ENCODE measurements around the gene DYRK2. TPM values are rescaled to one million over a fixed set of nuclear protein-coding genes. Genes with fewer than 3 reads are reported as not detected.

DYRK2 gene
- total RNA-seq, 1 experiment from 2014 or later: 28.6 TPM

DNA sequence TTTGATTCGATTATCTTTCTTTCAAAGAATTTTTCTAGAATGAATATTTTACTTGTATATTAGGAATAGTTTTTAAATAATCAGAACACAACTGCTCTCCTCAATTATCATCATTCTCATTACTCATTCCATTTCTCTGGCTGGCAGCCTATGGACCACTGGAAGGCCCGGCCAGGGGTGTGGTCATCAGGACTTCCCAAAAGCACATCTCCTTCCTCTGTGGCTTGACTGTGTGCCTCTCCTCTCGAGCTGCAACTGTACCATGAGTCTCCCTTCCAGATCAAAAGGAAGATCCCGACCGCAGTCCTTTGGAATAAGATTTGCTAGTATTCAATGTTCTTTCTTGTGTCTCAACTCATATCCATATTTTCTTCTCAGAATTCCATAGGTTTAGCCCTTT lies 42.7 kb downstream of the DYRK2 start:
- no TSS peak for BruUV-seq (replicated peaks)

DNA sequence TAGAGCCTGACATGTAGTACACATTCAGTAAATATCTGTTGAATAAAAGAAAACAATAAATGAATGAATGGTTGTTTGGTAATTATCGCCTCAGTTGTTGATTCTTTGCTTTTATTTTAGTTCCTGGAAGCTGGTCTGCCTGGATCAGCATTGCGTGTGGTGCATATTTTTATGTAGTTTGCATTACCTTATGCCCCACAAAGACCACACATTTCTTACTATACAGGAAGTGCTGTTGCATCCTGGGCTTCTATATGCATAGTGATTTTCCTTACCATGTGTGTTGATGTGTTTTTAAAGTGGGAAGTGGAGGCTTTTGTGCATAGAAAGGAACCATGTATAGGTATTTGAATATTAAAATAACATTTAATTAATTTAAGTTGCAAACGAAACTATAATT lies 43.6 kb downstream of the DYRK2 start:
- no peaks in the 10 kb centered on the region for H3K9me3 ChIP-seq (ENCODE audit: low read depth, low read length, poor library complexity, severe bottlenecking)
- no peaks in the 10 kb centered on the region for H3K36me3 ChIP-seq (ENCODE audit: insufficient read depth, low read length, poor library complexity, severe bottlenecking)
- BruUV-seq (replicated peaks): no TSS peak
- CTCF ChIA-PET: no interaction called here
- no peak overlapping the region for H3K4me3 ChIP-seq (ENCODE audit: low read depth, low read length, poor library complexity, severe bottlenecking)
- intact Hi-C loops (cut with micrococcal nuclease; ENCODE audit: unreplicated experiment): no loop called here
- H3K27me3 ChIP-seq (replicated peaks; ENCODE audit: insufficient read depth, low read depth, low read length, poor library complexity): no peaks in the 10 kb centered on the region
- no peak for DNase-seq (ENCODE audit: low spot score)
- H3K27ac ChIP-seq (ENCODE audit: low read depth, low read length, poor library complexity, severe bottlenecking): no peak overlapping the region
- no peaks in the 10 kb centered on the region for H3K4me1 ChIP-seq (ENCODE audit: insufficient read depth, low read length, poor library complexity, severe bottlenecking)
- TF ChIP-seq EZH2 (IDR thresholded peaks at IDR 0.05; ENCODE audit: borderline replicate concordance, low read depth, low read length, poor library complexity, severe bottlenecking): no peak
- TF ChIP-seq CTCF (conservative IDR thresholded peaks at IDR 0.05; ENCODE audit: low read depth, low read length): no peak
- POLR2A ChIA-PET (ENCODE audit: low non-redundant PET): no interaction called here

More for the DNA sequence above, 42.7 kb downstream of the DYRK2 start:
- DNase-seq (ENCODE audit: low spot score): no peak
- TF ChIP-seq CTCF (conservative IDR thresholded peaks at IDR 0.05; ENCODE audit: low read depth, low read length) (no peak), EZH2 (IDR thresholded peaks at IDR 0.05; ENCODE audit: borderline replicate concordance, low read depth, low read length, poor library complexity, severe bottlenecking) (no peak)
- H3K36me3 ChIP-seq (ENCODE audit: insufficient read depth, low read length, poor library complexity, severe bottlenecking): no peaks in the 10 kb centered on the region
- H3K27me3 ChIP-seq (replicated peaks; ENCODE audit: insufficient read depth, low read depth, low read length, poor library complexity): no peaks in the 10 kb centered on the region
- ChIA-PET CTCF (no interaction called here), POLR2A (ENCODE audit: low non-redundant PET) (no interaction called here)
- H3K4me1 ChIP-seq (ENCODE audit: insufficient read depth, low read length, poor library complexity, severe bottlenecking): no peaks in the 10 kb centered on the region
- intact Hi-C loops (cut with micrococcal nuclease; ENCODE audit: unreplicated experiment): no loop called here
- no peak overlapping the region for H3K27ac ChIP-seq (ENCODE audit: low read depth, low read length, poor library complexity, severe bottlenecking)
- H3K9me3 ChIP-seq (ENCODE audit: low read depth, low read length, poor library complexity, severe bottlenecking): no peaks in the 10 kb centered on the region
- no peak overlapping the region for H3K4me3 ChIP-seq (ENCODE audit: low read depth, low read length, poor library complexity, severe bottlenecking)

GRCh38 chr12:67692966-67693365 lies 44.4 kb downstream of the DYRK2 start:
- H3K9me3 ChIP-seq (ENCODE audit: low read depth, low read length, poor library complexity, severe bottlenecking): no peaks in the 10 kb centered on the region
- no TSS peak for BruUV-seq (replicated peaks)
- intact Hi-C loops (cut with micrococcal nuclease; ENCODE audit: unreplicated experiment): no loop called here
- no peak overlapping the region for H3K4me3 ChIP-seq (ENCODE audit: low read depth, low read length, poor library complexity, severe bottlenecking)
- CTCF ChIA-PET: no interaction called here
- no peaks in the 10 kb centered on the region for H3K4me1 ChIP-seq (ENCODE audit: insufficient read depth, low read length, poor library complexity, severe bottlenecking)
- H3K36me3 ChIP-seq (ENCODE audit: insufficient read depth, low read length, poor library complexity, severe bottlenecking): no peaks in the 10 kb centered on the region
- no peak overlapping the region for H3K27ac ChIP-seq (ENCODE audit: low read depth, low read length, poor library complexity, severe bottlenecking)
- H3K27me3 ChIP-seq (replicated peaks; ENCODE audit: insufficient read depth, low read depth, low read length, poor library complexity): no peaks in the 10 kb centered on the region
- POLR2A ChIA-PET (ENCODE audit: low non-redundant PET): no interaction called here
- DNase-seq (ENCODE audit: low spot score): no peak
- no peak for TF ChIP-seq CTCF (conservative IDR thresholded peaks at IDR 0.05; ENCODE audit: low read depth, low read length)
- no peak for TF ChIP-seq EZH2 (IDR thresholded peaks at IDR 0.05; ENCODE audit: borderline replicate concordance, low read depth, low read length, poor library complexity, severe bottlenecking)
